ENCODE measurements around the gene GRIN2A. TPM values are rescaled to one million over a fixed set of nuclear protein-coding genes. Genes with fewer than 3 reads are reported as not detected.

The GRIN2A gene
- total RNA-seq, 1 donor from 2014 or later = 6.8 TPM

DNA sequence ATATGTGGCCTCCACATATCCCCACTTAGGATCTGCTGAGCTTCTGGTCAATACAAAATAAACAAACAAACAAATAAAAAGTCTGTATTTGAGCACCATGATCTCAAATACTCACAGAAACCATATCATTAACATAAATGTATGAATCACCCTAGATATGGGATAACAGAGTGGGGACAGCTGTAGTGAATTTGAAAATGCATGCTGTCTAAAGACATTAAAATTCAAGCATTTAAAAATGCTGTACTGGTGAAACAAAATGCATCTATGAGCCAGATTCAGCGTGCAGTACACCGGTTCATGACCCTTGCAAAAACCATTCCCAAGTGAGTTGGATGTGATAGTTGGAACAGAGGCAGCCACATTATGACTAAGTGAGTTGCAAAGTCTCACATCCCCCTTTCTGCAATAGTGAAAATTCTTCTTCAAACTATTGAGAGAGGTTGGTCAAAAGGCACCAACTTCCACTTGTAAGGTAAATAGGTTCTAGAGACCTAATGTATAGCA, 12.3 kb downstream of the GRIN2A start:
- Mint-ChIP-seq H3K36me3 (ENCODE audit: unreplicated experiment) (peaks cover 12% of the 10 kb centered on the region), H3K9me3 (ENCODE audit: unreplicated experiment) (no peaks in the 10 kb centered on the region), H3K27me3 (ENCODE audit: unreplicated experiment) (no peaks in the 10 kb centered on the region), H3K4me3 (ENCODE audit: unreplicated experiment) (no peak overlapping the region), H3K27ac (ENCODE audit: unreplicated experiment) (no peak overlapping the region), H3K4me1 (ENCODE audit: low read depth, unreplicated experiment) (no peaks in the 10 kb centered on the region)
- TF ChIP-seq, protein P1, sequence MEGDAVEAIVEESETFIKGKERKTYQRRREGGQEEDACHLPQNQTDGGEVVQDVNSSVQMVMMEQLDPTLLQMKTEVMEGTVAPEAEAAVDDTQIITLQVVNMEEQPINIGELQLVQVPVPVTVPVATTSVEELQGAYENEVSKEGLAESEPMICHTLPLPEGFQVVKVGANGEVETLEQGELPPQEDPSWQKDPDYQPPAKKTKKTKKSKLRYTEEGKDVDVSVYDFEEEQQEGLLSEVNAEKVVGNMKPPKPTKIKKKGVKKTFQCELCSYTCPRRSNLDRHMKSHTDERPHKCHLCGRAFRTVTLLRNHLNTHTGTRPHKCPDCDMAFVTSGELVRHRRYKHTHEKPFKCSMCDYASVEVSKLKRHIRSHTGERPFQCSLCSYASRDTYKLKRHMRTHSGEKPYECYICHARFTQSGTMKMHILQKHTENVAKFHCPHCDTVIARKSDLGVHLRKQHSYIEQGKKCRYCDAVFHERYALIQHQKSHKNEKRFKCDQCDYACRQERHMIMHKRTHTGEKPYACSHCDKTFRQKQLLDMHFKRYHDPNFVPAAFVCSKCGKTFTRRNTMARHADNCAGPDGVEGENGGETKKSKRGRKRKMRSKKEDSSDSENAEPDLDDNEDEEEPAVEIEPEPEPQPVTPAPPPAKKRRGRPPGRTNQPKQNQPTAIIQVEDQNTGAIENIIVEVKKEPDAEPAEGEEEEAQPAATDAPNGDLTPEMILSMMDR (IDR thresholded peaks at IDR 0.05; ENCODE audit: partially characterized antibody, unreplicated experiment) = no peak
- DNase-seq = no peak

DNA sequence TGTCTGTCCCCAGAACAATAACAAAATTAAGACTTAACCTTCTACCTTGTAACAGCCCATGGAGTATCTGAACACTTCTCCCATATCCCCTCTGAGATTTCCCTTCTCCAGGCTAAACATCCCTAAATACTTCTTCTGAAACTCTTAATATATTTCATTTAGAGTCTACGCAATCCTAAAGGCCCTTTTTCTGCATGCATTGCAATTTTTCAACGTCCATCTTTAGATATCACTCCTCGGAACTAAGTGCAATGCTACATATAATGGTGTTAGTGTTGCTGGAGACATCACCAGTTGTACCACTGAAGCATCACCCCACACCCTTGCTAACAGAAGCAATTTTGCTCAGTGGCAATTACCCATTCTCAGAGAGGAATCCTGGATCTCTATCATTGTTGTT, 13.2 kb downstream of the GRIN2A start:
- Mint-ChIP-seq H3K4me3 (ENCODE audit: unreplicated experiment) (no peak overlapping the region), H3K36me3 (ENCODE audit: unreplicated experiment) (peaks cover 8% of the 10 kb centered on the region), H3K4me1 (ENCODE audit: low read depth, unreplicated experiment) (no peaks in the 10 kb centered on the region), H3K9me3 (ENCODE audit: unreplicated experiment) (no peaks in the 10 kb centered on the region), H3K27me3 (ENCODE audit: unreplicated experiment) (no peaks in the 10 kb centered on the region), H3K27ac (ENCODE audit: unreplicated experiment) (no peak overlapping the region)
- TF ChIP-seq, protein P1 (IDR thresholded peaks at IDR 0.05; ENCODE audit: partially characterized antibody, unreplicated experiment) = no peak
- DNase-seq = no peak

DNA sequence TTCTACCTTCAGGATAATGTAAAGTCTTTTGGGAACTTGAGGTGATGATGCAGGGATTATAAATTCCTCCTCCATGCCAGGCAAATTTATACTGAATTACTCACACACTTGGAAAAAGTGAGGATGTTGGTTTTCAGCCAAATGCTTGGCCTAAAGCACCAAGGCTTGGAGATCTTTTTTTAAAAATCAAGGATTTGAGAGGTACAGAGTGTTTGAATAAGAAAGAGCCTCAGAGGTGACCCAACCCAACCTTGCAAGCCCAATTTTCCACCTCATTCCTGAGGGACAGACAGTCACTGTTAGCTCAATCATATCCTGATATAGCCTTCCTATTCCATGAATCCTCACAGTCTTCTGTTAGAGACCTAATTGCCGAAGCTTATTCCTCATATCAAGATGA, 14.0 kb downstream of the GRIN2A start:
- Mint-ChIP-seq H3K9me3 (ENCODE audit: unreplicated experiment) (no peaks in the 10 kb centered on the region), H3K36me3 (ENCODE audit: unreplicated experiment) (peaks cover 6% of the 10 kb centered on the region), H3K27me3 (ENCODE audit: unreplicated experiment) (no peaks in the 10 kb centered on the region), H3K4me3 (ENCODE audit: unreplicated experiment) (no peak overlapping the region), H3K4me1 (ENCODE audit: low read depth, unreplicated experiment) (no peaks in the 10 kb centered on the region), H3K27ac (ENCODE audit: unreplicated experiment) (no peak overlapping the region)
- no peak for DNase-seq
- TF ChIP-seq, protein P1 (IDR thresholded peaks at IDR 0.05; ENCODE audit: partially characterized antibody, unreplicated experiment) = no peak

DNA sequence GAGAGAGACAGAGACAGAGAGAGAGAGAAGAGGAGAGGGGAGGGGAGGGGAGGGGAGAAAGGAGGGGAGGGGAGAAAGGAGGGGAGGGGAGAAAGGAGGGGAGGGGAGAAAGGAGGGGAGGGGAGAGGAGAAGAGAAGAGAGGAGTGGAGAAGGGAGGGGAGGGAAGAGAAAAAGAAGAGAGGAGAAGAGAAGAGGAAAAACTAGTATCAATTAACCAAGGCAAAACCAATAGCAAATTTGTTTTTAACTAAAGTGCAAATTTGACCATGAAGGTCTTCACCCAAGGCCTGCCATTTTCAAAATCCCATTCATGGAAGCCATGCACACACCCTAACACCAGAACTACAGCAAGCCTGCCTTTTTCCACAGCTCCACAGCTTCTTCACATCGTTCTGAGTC, 16.6 kb downstream of the GRIN2A start:
- no peak overlapping the region for H3K4me3 Mint-ChIP-seq (ENCODE audit: unreplicated experiment)
- TF ChIP-seq, protein P1 (IDR thresholded peaks at IDR 0.05; ENCODE audit: partially characterized antibody, unreplicated experiment) = no peak
- DNase-seq = no peak
- no peaks in the 10 kb centered on the region for H3K4me1 Mint-ChIP-seq (ENCODE audit: low read depth, unreplicated experiment)
- H3K9me3 Mint-ChIP-seq (ENCODE audit: unreplicated experiment) = no peaks in the 10 kb centered on the region
- no peak overlapping the region for H3K27ac Mint-ChIP-seq (ENCODE audit: unreplicated experiment)
- H3K27me3 Mint-ChIP-seq (ENCODE audit: unreplicated experiment) = no peaks in the 10 kb centered on the region
- H3K36me3 Mint-ChIP-seq (ENCODE audit: unreplicated experiment) = peaks cover 6% of the 10 kb centered on the region

DNA sequence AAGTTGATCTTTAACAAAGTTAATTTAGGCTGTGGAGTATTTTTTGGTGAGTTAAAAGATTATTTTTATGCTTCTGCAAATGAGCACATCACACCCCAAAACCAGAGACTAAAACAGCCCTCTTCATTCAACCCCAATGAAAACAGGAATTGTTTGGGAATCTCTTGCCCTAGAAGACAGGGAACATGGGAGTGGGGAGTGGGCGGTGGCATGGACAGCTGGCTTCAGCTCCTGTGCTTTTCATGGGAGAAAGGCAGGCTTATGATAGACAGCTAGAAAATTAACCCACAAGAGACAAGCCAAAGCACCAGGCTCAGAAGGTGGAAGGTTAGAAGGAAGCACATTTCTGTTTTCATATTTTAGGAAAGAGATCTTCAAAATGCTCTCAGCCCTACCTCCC, 19.2 kb downstream of the GRIN2A start:
- no peaks in the 10 kb centered on the region for H3K4me1 Mint-ChIP-seq (ENCODE audit: low read depth, unreplicated experiment)
- no peak overlapping the region for H3K4me3 Mint-ChIP-seq (ENCODE audit: unreplicated experiment)
- TF ChIP-seq, protein P1 (IDR thresholded peaks at IDR 0.05; ENCODE audit: partially characterized antibody, unreplicated experiment) = no peak
- no peaks in the 10 kb centered on the region for H3K9me3 Mint-ChIP-seq (ENCODE audit: unreplicated experiment)
- no peak for DNase-seq
- H3K27me3 Mint-ChIP-seq (ENCODE audit: unreplicated experiment) = peaks cover 2% of the 10 kb centered on the region
- peaks cover 4% of the 10 kb centered on the region for H3K36me3 Mint-ChIP-seq (ENCODE audit: unreplicated experiment)
- H3K27ac Mint-ChIP-seq (ENCODE audit: unreplicated experiment) = no peak overlapping the region

All from glutamatergic neuron (in vitro differentiated cells).